Transverse colon (tissue), 4 donors: Measurements from ENCODE around the gene NIBAN1.

Source experiments
- CTCF ChIP-seq, 5 experiments: fragments of 200-600 bp in 3 of 5; fragments of 450-650 bp in 2 of 5; sonication (generic) in 3 of 5; IDR thresholded peaks; 1 replicate in 2 of 5; 2 replicates in 3 of 5; pipeline ENCODE4 v1.5.1; 2016 to 2017; ENCODE audit warnings: antibody characterized with exemption in 5 of 5, inconsistent platforms in 3 of 5, mild to moderate bottlenecking in 2 of 5, moderate library complexity in 1 of 5
- POLR2A ChIP-seq: fragments of 450-650 bp; IDR thresholded peaks from one replicate; pipeline ENCODE4 v1.6.1; 2016; ENCODE audit warnings: antibody characterized with exemption, mild to moderate bottlenecking, moderate library complexity
- POLR2AphosphoS5 ChIP-seq, 3 donors: sonication (generic); formaldehyde crosslinking; IDR thresholded peaks; one replicate each; pipeline ENCODE4 v1.6.1; 2016; ENCODE audit warnings: antibody characterized with exemption in 3 of 3

- no peak for TF ChIP-seq CTCF (IDR thresholded peaks at IDR 0.05)
- no peak for TF ChIP-seq POLR2A
- TF ChIP-seq POLR2AphosphoS5 (IDR thresholded peaks at IDR 0.05), result no peak
These were observed 8.9 kb downstream of the NIBAN1 start for GRCh38 chr1:184965439-184965838.
